CD4-positive, alpha-beta T cell (primary cell): ENCODE measurements around the gene KCND1. TPM values are rescaled to one million over a fixed set of nuclear protein-coding genes. Genes with fewer than 3 reads are reported as not detected.

Experiments used
- ATAC-seq: fragments of 200-7000 bp; cut with Tn5 transposase; one replicate; pipeline ENCODE4 v1.10.0; 2022; ENCODE audit warnings: mild to moderate bottlenecking; ENCODE audit not compliant: poor library complexity
- CTCF ChIA-PET: fragments of 350-600 bp; sonication (Branson Sonifier 250); formaldehyde crosslinking; loops from one replicate; lab custom pipeline; 2021; ENCODE audit warnings: antibody characterized with exemption, inconsistent platforms; lab: Charles Lee
- POLR2A ChIA-PET: fragments of 350-600 bp; sonication (Branson Sonifier 250); formaldehyde crosslinking; loops from one replicate; lab custom pipeline; 2021; ENCODE audit warnings: antibody characterized with exemption, inconsistent platforms; lab: Charles Lee
- DNase-seq, 14 experiments: peaks; one replicate each; pipeline ENCODE4 v3.0.0-alpha.2; 2013 to 2020; ENCODE audit warnings: mixed read lengths in 2 of 14
- H3K27ac ChIP-seq, 2 donors: one replicate each; pipeline versions ENCODE4 v1.5.1 to v1.7.0; 2013; ENCODE audit warnings: low read length in 2 of 2, low read depth in 1 of 2, mild to moderate bottlenecking in 1 of 2
- H3K27me3 ChIP-seq, 2 experiments: 1 replicate in 1 of 2; 2 replicates in 1 of 2; pipeline versions ENCODE4 v1.6.1 to v1.7.0; 2013; ENCODE audit warnings: low read length in 2 of 2, control low read depth in 1 of 2, mild to moderate bottlenecking in 1 of 2, moderate library complexity in 1 of 2; ENCODE audit not compliant: insufficient read depth in 2 of 2, control insufficient read depth in 1 of 2
- H3K36me3 ChIP-seq: one replicate; pipeline ENCODE4 v1.6.1; 2013; ENCODE audit warnings: low read length, control low read depth; ENCODE audit not compliant: insufficient read depth
- H3K4me1 ChIP-seq: one replicate; pipeline ENCODE4 v1.6.1; 2013; ENCODE audit warnings: low read length, control low read depth; ENCODE audit not compliant: insufficient read depth
- H3K4me3 ChIP-seq: one replicate; pipeline ENCODE4 v1.5.1; 2013; ENCODE audit warnings: mild to moderate bottlenecking, low read length, moderate library complexity
- H3K9me3 ChIP-seq, 2 experiments: 1 replicate in 1 of 2; 2 replicates in 1 of 2; pipeline versions ENCODE4 v1.6.1 to v1.7.0; 2013; ENCODE audit warnings: low read length in 2 of 2, mild to moderate bottlenecking in 2 of 2, control low read depth in 1 of 2, moderate library complexity in 1 of 2; ENCODE audit not compliant: control insufficient read depth in 1 of 2, insufficient read depth in 1 of 2
- H3K27ac Mint-ChIP-seq: one replicate; pipeline ENCODE4 v1.8.0; 2020; ENCODE audit warnings: mixed read lengths
- H3K27me3 Mint-ChIP-seq: one replicate; pipeline ENCODE4 v1.8.0; 2021; ENCODE audit warnings: mixed read lengths
- H3K36me3 Mint-ChIP-seq: one replicate; pipeline ENCODE4 v1.8.0; 2021; ENCODE audit warnings: low read depth, mixed read lengths
- H3K4me1 Mint-ChIP-seq: one replicate; pipeline ENCODE4 v1.8.0; 2021; ENCODE audit warnings: low read depth, mixed read lengths
- H3K4me3 Mint-ChIP-seq: one replicate; pipeline ENCODE4 v1.8.0; 2020; ENCODE audit warnings: mild to moderate bottlenecking, mixed read lengths
- H3K9me3 Mint-ChIP-seq: one replicate; pipeline ENCODE4 v1.8.0; 2020; ENCODE audit warnings: mixed read lengths
- CTCF ChIP-seq: fragments of 200-600 bp; IDR thresholded peaks from one replicate; pipeline ENCODE4 v1.8.0; 2022; ENCODE audit warnings: antibody characterized with exemption, mild to moderate bottlenecking
- intact Hi-C, 2 experiments: fragments of 100-400 bp; cut with DNase I in 1 of 2; cut with micrococcal nuclease in 1 of 2; formaldehyde crosslinking; loops; one replicate each; pipeline versions ENCODE4 v1.15.1 to v1.9.0; 2023 to 2025; cut with DNase I, micrococcal nuclease
- total RNA-seq, 174 experiments: library from RNA in 2 of 174; stranded (reverse) in 2 of 174; gene quantifications; one replicate each; pipeline ENCODE4 v1.2.3 and lab custom pipeline; 2021 to 2026

KCND1 gene
- total RNA-seq, 2 experiments from 2014 or later: 1.5 to 2.7 TPM

DNA sequence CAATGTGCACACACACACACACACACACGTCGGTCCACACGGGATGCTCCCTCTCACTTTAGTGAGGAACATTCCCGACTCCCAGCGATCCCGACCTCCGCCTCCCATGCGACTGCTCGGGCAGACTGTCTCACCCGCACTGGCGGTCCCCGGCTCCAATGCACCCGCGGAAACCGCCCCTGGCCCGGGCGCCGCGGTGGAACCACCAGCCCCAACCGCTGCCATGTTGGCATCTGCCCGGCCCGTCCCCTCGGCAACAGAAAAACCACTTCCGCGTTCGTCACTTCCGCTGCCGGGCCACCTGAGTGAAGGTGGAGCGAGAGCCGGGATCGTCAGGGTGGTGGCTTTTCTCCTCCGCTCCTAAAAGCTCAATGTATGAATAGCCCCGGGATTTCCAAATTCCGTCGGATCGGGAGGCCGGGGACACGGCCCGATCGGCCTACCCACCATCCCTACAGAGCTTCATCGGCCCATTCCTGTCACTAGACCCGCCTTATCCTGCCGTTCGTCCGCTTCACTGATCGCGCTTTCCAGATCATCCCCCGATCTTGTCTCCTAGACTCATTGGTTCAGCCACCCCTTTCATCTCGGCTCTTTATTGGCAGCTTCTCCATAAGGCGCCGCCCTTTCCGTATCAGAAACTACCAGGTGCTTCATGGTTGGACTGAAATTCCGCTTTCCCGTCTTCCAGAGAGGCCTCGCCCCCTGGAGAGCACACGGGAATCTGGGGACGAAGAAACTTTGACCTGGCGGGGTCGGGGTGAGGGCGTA lies 60.0 kb downstream of the KCND1 start, which contains the start of gene SLC35A2:
SLC35A2 (minus strand) TSS at position 235 of the 771 bp plus-strand sequence; CDS start at position 225, 10 bp downstream.
- Histone ChIP-seq H3K9me3 (no peaks in the 10 kb centered on the region), H3K27ac (peak within 1 kb of the TSS; percentile 79 to 86), H3K36me3 (peaks cover 50% of the 10 kb centered on the region), H3K4me3 (peak within 1 kb of the TSS; percentile 75), H3K4me1 (peaks cover 61% of the 10 kb centered on the region), H3K27me3 (no peaks in the 10 kb centered on the region)
- POLR2A ChIA-PET: interaction anchor here (0.6 to 4.7 kb wide), 18 partner anchors 8 to 263 kb away, joined by 3 to 97 read pairs (median 7); partner anchors contain the start of genes GRIPAP1, OTUD5, PQBP1 and TIMM17B
- ATAC-seq: peak; percentile 74
- peaks cover 50% of the 10 kb centered on the region for H3K4me1 Mint-ChIP-seq
- intact Hi-C loops: loop anchor here (2.0 to 10.0 kb wide), 5 partner anchors 15 to 1257 kb away; partner anchors contain the start of genes ELK1 (in 1 of the 2), PQBP1 (in 1 of the 2), TIMM17B (in 1 of the 2) and UXT (in 1 of the 2)
- CTCF ChIA-PET: interaction anchor here (1.0 to 1.6 kb wide), 3 partner anchors 20 to 263 kb away, joined by 3 to 11 read pairs (median 8); no protein-coding TSS in a partner anchor
- peak; percentile 83 to 93 (median 86) for DNase-seq
- TF ChIP-seq CTCF: no peak
- H3K4me3 Mint-ChIP-seq: peak within 1 kb of the TSS; percentile 88
- H3K9me3 Mint-ChIP-seq: no peaks in the 10 kb centered on the region
- peaks cover 5% of the 10 kb centered on the region for H3K27me3 Mint-ChIP-seq
- H3K27ac Mint-ChIP-seq: peak within 1 kb of the TSS; percentile 94
- H3K36me3 Mint-ChIP-seq: peaks cover 66% of the 10 kb centered on the region

Other genes with a start within 250 kb of the KCND1 start
- gene GLOD5, start 210.1 kb downstream of the KCND1 start, total RNA-seq: not detected
- gene GATA1, start 185.3 kb downstream of the KCND1 start, total RNA-seq: not detected
- 10 to 100 TPM; 95.2 to 95.7 TPM for gene HDAC6, start 169.8 kb downstream of the KCND1 start, total RNA-seq
- not detected for gene ERAS, start 145.3 kb downstream of the KCND1 start, total RNA-seq
- gene PCSK1N, start 136.2 kb downstream of the KCND1 start, total RNA-seq: 1 to 10 TPM; 3.5 to 4.9 TPM
- 10 to 100 TPM; 40.0 to 40.3 TPM for gene TIMM17B, start 74.1 kb downstream of the KCND1 start, total RNA-seq
- 10 to 100 TPM; 73.0 to 76.6 TPM for gene PQBP1, start 73.9 kb downstream of the KCND1 start, total RNA-seq
- gene SLC35A2, start 60.2 kb downstream of the KCND1 start, total RNA-seq: 10 to 100 TPM; 19.1 to 21.8 TPM
- 100 to 1,000 TPM; 212 to 225 TPM for gene PIM2, start 52.8 kb downstream of the KCND1 start, total RNA-seq
- 10 to 100 TPM; 81.3 to 92.1 TPM for gene OTUD5, start 14.2 kb downstream of the KCND1 start, total RNA-seq
- 100 to 1,000 TPM; 100 to 101 TPM for gene GRIPAP1, start 30.4 kb upstream of the KCND1 start, total RNA-seq
- gene TFE3, start 71.5 kb upstream of the KCND1 start, total RNA-seq: 10 to 100 TPM; 38.6 to 40.9 TPM
- 10 to 100 TPM; 11.5 to 12.2 TPM for gene CCDC120, start 87.2 kb upstream of the KCND1 start, total RNA-seq
- gene PRAF2, start 102.2 kb upstream of the KCND1 start, total RNA-seq: 10 to 100 TPM; 17.1 to 21.0 TPM
- gene WDR45, start 108.0 kb upstream of the KCND1 start, total RNA-seq: 10 to 100 TPM; 74.8 to 78.7 TPM
- gene GPKOW, start 151.9 kb upstream of the KCND1 start, total RNA-seq: 1 to 10 TPM; 8.9 to 9.6 TPM
- gene MAGIX, start 190.9 kb upstream of the KCND1 start, total RNA-seq: under 1 TPM; 0.89 to 0.93 TPM
- 100 to 1,000 TPM; 124 to 128 TPM for gene PLP2, start 200.1 kb upstream of the KCND1 start, total RNA-seq
- gene PRICKLE3, start 214.5 kb upstream of the KCND1 start, total RNA-seq: 1 to 10 TPM; 1.8 to 2.3 TPM
- under 1 TPM; 0.17 to 0.69 TPM for gene SYP, start 228.3 kb upstream of the KCND1 start, total RNA-seq